GM20000 (cell line): ENCODE measurements around the gene ZBTB6.
A peak's percentile ranks its signal among the peaks of the same experiment; 100 is the strongest.

Experiments used
- DNase-seq: peaks from one replicate; pipeline ENCODE4 v3.0.0; 2012; ENCODE audit warnings: low spot score
- CTCF ChIP-seq: IDR thresholded peaks from 2 replicates; pipeline ENCODE4 v1.5.1; 2012; ENCODE audit warnings: mild to moderate bottlenecking, control low read depth; ENCODE audit errors: extremely low read depth, missing control alignments

Gene ZBTB6

GRCh38 chr9:122939601-122940000 lies 26.5 kb upstream of the ZBTB6 start:
- TF ChIP-seq CTCF, result no peak
- no peak for DNase-seq

- DNase-seq, result no peak
- no peak for TF ChIP-seq CTCF
Observed at GRCh38 chr9:122936883-122937282, 23.8 kb upstream of the ZBTB6 start.

GRCh38 chr9:122936464-122936863 lies 23.3 kb upstream of the ZBTB6 start:
- no peak for TF ChIP-seq CTCF
- DNase-seq, result no peak

- DNase-seq, result peak; percentile 92
Observed at GRCh38 chr9:122931226-122932121, 18.4 kb upstream of the ZBTB6 start, which contains the start of gene ZBTB26. Gene ZBTB26 (minus strand): TSS chr9:122931512. CDS start chr9:122919934, 11,578 bp downstream.

GRCh38 chr9:122930541-122931225 lies 17.6 kb upstream of the ZBTB6 start:
- TF ChIP-seq CTCF, result no peak
- no peak for DNase-seq

More at GRCh38 chr9:122931226-122932121, 18.4 kb upstream of the ZBTB6 start, which contains the start of gene ZBTB26:
- no peak for TF ChIP-seq CTCF

GRCh38 chr9:122929796-122930354 lies 16.8 kb upstream of the ZBTB6 start:
- no peak for DNase-seq
- TF ChIP-seq CTCF, result no peak

GRCh38 chr9:122923947-122924346 lies 10.8 kb upstream of the ZBTB6 start:
- no peak for TF ChIP-seq CTCF
- DNase-seq, result no peak
